HK-2 (cell line): ENCODE results near the gene ADAM22.

ENCODE experiments used
- DNase-seq: peaks from one replicate; pipeline ENCODE4 v3.0.0-alpha.2; 2018; ENCODE audit not compliant: unreplicated experiment

Gene ADAM22

GRCh38 chr7:87959336-87959735 lies 25.3 kb downstream of the ADAM22 start:
- no peak for DNase-seq

- DNase-seq, result no peak
Observed at GRCh38 chr7:87960239-87960638, 26.2 kb downstream of the ADAM22 start.

GRCh38 chr7:87961754-87962153 lies 27.7 kb downstream of the ADAM22 start:
- no peak for DNase-seq

GRCh38 chr7:87966271-87966670 lies 32.2 kb downstream of the ADAM22 start:
- no peak for DNase-seq

- DNase-seq, result no peak
Observed at GRCh38 chr7:87968021-87968420, 34.0 kb downstream of the ADAM22 start.

- DNase-seq, result no peak
Observed at GRCh38 chr7:87982116-87982515, 48.1 kb downstream of the ADAM22 start.

GRCh38 chr7:87984088-87984487 lies 50.0 kb downstream of the ADAM22 start:
- DNase-seq, result no peak

GRCh38 chr7:87993269-87993668 lies 59.2 kb downstream of the ADAM22 start:
- DNase-seq, result no peak

GRCh38 chr7:87999261-87999660 lies 65.2 kb downstream of the ADAM22 start:
- DNase-seq, result no peak

- DNase-seq, result no peak
Observed at GRCh38 chr7:88001744-88002530, 67.9 kb downstream of the ADAM22 start.

GRCh38 chr7:88002617-88003016 lies 68.6 kb downstream of the ADAM22 start:
- DNase-seq, result no peak

GRCh38 chr7:88003581-88003980 lies 69.5 kb downstream of the ADAM22 start:
- DNase-seq, result no peak

GRCh38 chr7:88005191-88005590 lies 71.1 kb downstream of the ADAM22 start:
- no peak for DNase-seq

GRCh38 chr7:88009651-88010050 lies 75.6 kb downstream of the ADAM22 start:
- no peak for DNase-seq

GRCh38 chr7:88012086-88012485 lies 78.0 kb downstream of the ADAM22 start:
- DNase-seq, result no peak

GRCh38 chr7:88013981-88014380 lies 79.9 kb downstream of the ADAM22 start:
- DNase-seq, result no peak

GRCh38 chr7:88014581-88014980 lies 80.5 kb downstream of the ADAM22 start:
- no peak for DNase-seq

- no peak for DNase-seq
Observed at GRCh38 chr7:88015309-88015708, 81.3 kb downstream of the ADAM22 start.

- DNase-seq, result no peak
Observed at GRCh38 chr7:88018501-88018900, 84.5 kb downstream of the ADAM22 start.

GRCh38 chr7:88020953-88021665 lies 87.1 kb downstream of the ADAM22 start:
- peak; percentile 5 for DNase-seq

- no peak for DNase-seq
Observed at GRCh38 chr7:88027724-88028123, 93.7 kb downstream of the ADAM22 start.

- no peak for DNase-seq
Observed at GRCh38 chr7:88034083-88034695, 100.1 kb downstream of the ADAM22 start.

- DNase-seq, result no peak
Observed at GRCh38 chr7:88037050-88037449, 103.0 kb downstream of the ADAM22 start.
